Activated naive CD4-positive, alpha-beta T cell treated with anti-CD3 and anti-CD28 coated beads, Interleukin-2, amount 10 ng/mL, durations not matched to agents 7 days and 5 days (primary cell): ENCODE data around the gene ARID5B.
A peak's percentile ranks its signal among the peaks of the same experiment; 100 is the strongest.

Source experiments
- CTCF ChIA-PET: fragments of 350-600 bp; sonication (Branson Sonifier 250); formaldehyde crosslinking; loops from one replicate; lab custom pipeline; 2021; ENCODE audit warnings: antibody characterized with exemption; lab: Charles Lee
- DNase-seq: peaks from one replicate; pipeline ENCODE4 v3.0.0-alpha.2; 2020
- H3K27ac Mint-ChIP-seq: one replicate; pipeline ENCODE4 v1.8.0; 2021; ENCODE audit warnings: mild to moderate bottlenecking, moderate library complexity, mixed read lengths
- H3K27me3 Mint-ChIP-seq: one replicate; pipeline ENCODE4 v1.8.0; 2021; ENCODE audit warnings: mild to moderate bottlenecking, mixed read lengths
- H3K36me3 Mint-ChIP-seq: one replicate; pipeline ENCODE4 v1.8.0; 2021; ENCODE audit warnings: mixed read lengths
- H3K4me1 Mint-ChIP-seq: one replicate; pipeline ENCODE4 v1.8.0; 2021; ENCODE audit warnings: mixed read lengths
- H3K4me3 Mint-ChIP-seq: one replicate; pipeline ENCODE4 v1.8.0; 2021; ENCODE audit warnings: mild to moderate bottlenecking, moderate library complexity, mixed read lengths
- H3K9me3 Mint-ChIP-seq: one replicate; pipeline ENCODE4 v1.8.0; 2021; ENCODE audit warnings: mixed read lengths

The ARID5B gene

DNA sequence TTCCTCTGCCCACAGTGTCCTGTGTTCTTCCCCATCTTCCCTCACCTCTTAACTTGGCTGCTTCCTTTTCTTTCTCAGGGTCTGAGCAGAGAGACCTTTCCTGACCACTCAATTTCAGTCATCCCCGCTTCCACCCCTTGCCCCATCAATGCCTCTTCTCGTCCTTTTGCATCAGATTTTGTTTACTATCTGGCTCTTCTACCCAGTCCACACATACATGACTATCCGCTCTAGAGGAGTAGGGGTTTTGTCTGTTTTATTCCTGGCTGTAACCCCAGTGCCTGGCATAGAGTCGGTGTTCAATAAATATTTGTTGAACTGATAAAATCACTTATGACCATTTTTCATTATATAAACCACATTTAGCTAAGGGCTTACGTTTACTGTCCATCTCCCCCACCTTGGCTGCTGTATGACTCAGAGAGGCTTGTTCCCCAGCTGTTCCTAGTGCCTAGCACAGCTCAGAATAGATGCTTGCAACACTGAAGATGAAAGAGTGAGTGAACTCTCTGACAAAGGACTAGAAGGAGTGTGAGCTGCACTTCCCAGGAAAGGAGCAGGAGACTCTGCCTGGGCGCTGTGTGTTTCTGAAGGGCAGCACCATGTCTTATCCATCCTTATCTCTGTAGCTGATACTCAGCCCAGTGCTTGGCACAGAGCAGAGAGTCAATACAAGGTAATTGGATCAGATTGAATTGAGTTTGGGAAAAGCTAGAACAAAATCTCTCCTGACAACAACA, 21.9 kb downstream of the ARID5B start:
- CTCF ChIA-PET = interaction anchor here (1.0 to 1.2 kb wide), 2 partner anchors 10 to 172 kb away, joined by 3 to 4 read pairs; no protein-coding TSS in a partner anchor
- Mint-ChIP-seq H3K4me3 (no peak overlapping the region), H3K4me1 (peaks cover 41% of the 10 kb centered on the region), H3K36me3 (peaks cover 84% of the 10 kb centered on the region), H3K9me3 (no peaks in the 10 kb centered on the region), H3K27ac (peak overlapping the region; percentile 47), H3K27me3 (no peaks in the 10 kb centered on the region)
- no peak for DNase-seq

DNA sequence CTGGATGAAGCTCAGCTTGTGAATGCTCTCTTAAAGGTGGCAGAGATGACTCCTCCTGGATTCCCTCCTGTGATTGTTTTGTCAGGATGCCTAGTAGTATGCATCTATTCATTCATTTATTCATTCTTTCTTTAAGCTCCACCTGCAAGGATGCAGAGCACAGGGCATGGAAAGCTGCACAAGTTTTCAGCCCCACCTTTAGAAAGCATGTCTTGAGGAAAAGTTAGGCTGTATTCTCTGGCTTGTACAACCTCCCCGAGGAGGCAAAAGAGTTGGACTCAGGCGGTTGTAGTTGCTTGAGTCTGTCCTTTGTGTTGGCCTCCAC, 22.4 kb downstream of the ARID5B start:
- Mint-ChIP-seq H3K36me3 (peaks cover 86% of the 10 kb centered on the region), H3K27me3 (no peaks in the 10 kb centered on the region), H3K9me3 (no peaks in the 10 kb centered on the region), H3K27ac (no peak overlapping the region), H3K4me3 (no peak overlapping the region), H3K4me1 (peaks cover 37% of the 10 kb centered on the region)
- no peak for DNase-seq
- CTCF ChIA-PET = interaction anchor here (1.0 to 1.2 kb wide), 3 partner anchors 10 to 321 kb away, joined by 3 to 4 read pairs (median 3); no protein-coding TSS in a partner anchor

DNA sequence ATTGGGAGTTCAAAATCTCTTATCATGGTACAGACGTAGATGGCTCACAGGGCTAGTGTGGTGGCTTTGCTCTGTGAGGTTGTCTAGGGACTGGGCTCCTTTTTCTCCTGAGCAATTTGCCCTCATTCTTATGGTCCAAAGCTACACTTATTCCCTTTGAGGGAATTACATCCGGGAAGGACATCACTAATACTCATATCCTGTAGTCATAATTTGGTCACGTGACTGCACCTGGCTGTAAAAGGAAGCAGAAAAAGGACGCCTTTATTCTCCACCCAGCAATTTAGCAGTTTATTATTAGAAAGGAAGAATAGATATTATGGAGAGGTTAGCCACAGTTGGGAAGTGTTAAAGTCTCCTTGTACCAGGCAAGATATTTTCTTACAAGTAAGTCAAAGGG, 28.1 kb downstream of the ARID5B start:
- Mint-ChIP-seq H3K36me3 (peaks cover 87% of the 10 kb centered on the region), H3K4me1 (peaks cover 52% of the 10 kb centered on the region), H3K27me3 (no peaks in the 10 kb centered on the region), H3K27ac (no peak overlapping the region), H3K9me3 (peaks cover 3% of the 10 kb centered on the region), H3K4me3 (no peak overlapping the region)
- CTCF ChIA-PET = no interaction called here
- no peak for DNase-seq

DNA sequence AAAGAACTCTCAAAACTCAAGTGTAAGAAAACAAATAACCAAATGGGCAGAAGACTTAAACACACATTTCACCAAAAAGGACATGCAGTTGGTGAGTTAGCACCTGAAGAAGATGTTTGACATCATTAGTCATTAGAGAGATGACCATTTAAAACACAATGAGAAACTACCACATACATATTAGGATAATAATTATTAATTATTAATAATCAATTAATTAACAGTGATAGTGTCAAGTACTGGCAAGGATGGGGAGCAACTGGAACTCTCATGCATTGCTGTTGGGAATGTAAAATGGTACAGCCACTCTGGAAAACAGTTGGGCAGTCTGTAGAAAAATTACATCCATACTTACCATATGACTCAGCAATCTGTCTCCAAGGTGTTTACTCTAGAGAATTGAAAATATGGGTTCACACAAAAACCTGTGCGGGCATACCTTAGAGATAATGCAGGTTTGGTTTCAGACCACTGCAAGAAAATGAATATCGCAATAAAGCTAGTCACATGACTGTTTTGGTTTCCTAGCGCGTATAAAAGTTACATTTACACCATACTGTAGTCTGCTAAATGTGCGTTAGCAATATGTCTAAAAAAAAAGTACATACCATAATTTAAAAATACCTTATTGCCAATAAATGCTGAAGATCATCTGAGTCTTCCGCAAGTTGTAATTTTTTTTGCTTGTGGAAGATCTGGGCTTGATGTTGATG, 30.3 kb downstream of the ARID5B start:
- Mint-ChIP-seq H3K4me3 (no peak overlapping the region), H3K27ac (no peak overlapping the region), H3K27me3 (no peaks in the 10 kb centered on the region), H3K9me3 (peaks cover 3% of the 10 kb centered on the region), H3K36me3 (peaks cover 76% of the 10 kb centered on the region), H3K4me1 (peaks cover 59% of the 10 kb centered on the region)
- DNase-seq = no peak
- CTCF ChIA-PET = interaction anchor here (1.4 kb wide), 1 partner anchor 25 kb away, joined by 4 read pairs; no protein-coding TSS in a partner anchor

GRCh38 chr10:61933859-61934555, 32.5 kb downstream of the ARID5B start:
- CTCF ChIA-PET = interaction anchor here (0.6 to 2.0 kb wide), 6 partner anchors 9 to 333 kb away, joined by 3 to 7 read pairs (median 4); no protein-coding TSS in a partner anchor
- H3K4me3 Mint-ChIP-seq = no peak overlapping the region
- H3K4me1 Mint-ChIP-seq = peaks cover 80% of the 10 kb centered on the region
- H3K36me3 Mint-ChIP-seq = peaks cover 74% of the 10 kb centered on the region
- peaks cover 3% of the 10 kb centered on the region for H3K9me3 Mint-ChIP-seq
- no peak for DNase-seq
- no peaks in the 10 kb centered on the region for H3K27me3 Mint-ChIP-seq
- peak overlapping the region; percentile 90 for H3K27ac Mint-ChIP-seq

DNA sequence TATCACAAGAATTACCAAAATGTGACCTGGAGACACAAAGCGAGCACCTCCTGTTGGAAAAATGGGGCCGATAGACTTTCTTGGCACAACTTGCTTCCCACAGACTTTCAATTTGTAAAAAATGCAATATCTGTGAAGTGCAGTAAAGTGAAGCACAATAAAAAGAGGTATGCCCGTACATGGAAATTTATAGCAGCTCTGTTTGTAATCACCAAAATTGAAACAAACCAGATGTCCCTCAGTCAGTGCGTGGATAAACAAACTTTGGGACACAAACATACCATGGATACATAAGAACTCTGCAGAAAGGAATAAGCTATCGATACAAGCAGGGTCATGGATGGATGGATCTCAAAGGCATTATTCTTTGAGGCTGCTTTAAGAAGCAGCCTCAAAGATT, 33.6 kb downstream of the ARID5B start:
- H3K27me3 Mint-ChIP-seq = no peaks in the 10 kb centered on the region
- DNase-seq = no peak
- CTCF ChIA-PET = interaction anchor here (2.0 kb wide), 1 partner anchor 8 kb away, joined by 7 read pairs; no protein-coding TSS in a partner anchor
- peak overlapping the region; percentile 65 for H3K27ac Mint-ChIP-seq
- peaks cover 80% of the 10 kb centered on the region for H3K4me1 Mint-ChIP-seq
- H3K36me3 Mint-ChIP-seq = peaks cover 73% of the 10 kb centered on the region
- peaks cover 1% of the 10 kb centered on the region for H3K9me3 Mint-ChIP-seq
- no peak overlapping the region for H3K4me3 Mint-ChIP-seq

- Mint-ChIP-seq H3K27me3 (no peaks in the 10 kb centered on the region), H3K9me3 (no peaks in the 10 kb centered on the region), H3K4me1 (peaks cover 86% of the 10 kb centered on the region), H3K4me3 (no peak overlapping the region), H3K27ac (peak overlapping the region; percentile 76), H3K36me3 (peaks cover 76% of the 10 kb centered on the region)
- no peak for DNase-seq
- CTCF ChIA-PET = interaction anchor here (1.2 kb wide), 1 partner anchor 22 kb away, joined by 3 read pairs; no protein-coding TSS in a partner anchor
Measured at GRCh38 chr10:61936770-61937169, 35.3 kb downstream of the ARID5B start.

GRCh38 chr10:61937631-61938351, 36.3 kb downstream of the ARID5B start:
- Mint-ChIP-seq H3K4me3 (peak overlapping the region; percentile 10), H3K9me3 (no peaks in the 10 kb centered on the region), H3K4me1 (peaks cover 86% of the 10 kb centered on the region), H3K27me3 (no peaks in the 10 kb centered on the region), H3K36me3 (peaks cover 72% of the 10 kb centered on the region), H3K27ac (peak overlapping the region; percentile 76)
- no peak for DNase-seq
- CTCF ChIA-PET = interaction anchor here (1.2 to 1.5 kb wide), 4 partner anchors 21 to 35 kb away, joined by 3 to 4 read pairs (median 3); no protein-coding TSS in a partner anchor

- CTCF ChIA-PET = interaction anchor here (0.7 to 1.7 kb wide), 2 partner anchors 41 to 43 kb away, joined by 3 to 6 read pairs; no protein-coding TSS in a partner anchor
- Mint-ChIP-seq H3K9me3 (no peaks in the 10 kb centered on the region), H3K27ac (peak overlapping the region; percentile 60), H3K4me1 (peaks cover 86% of the 10 kb centered on the region), H3K4me3 (no peak overlapping the region), H3K36me3 (peaks cover 74% of the 10 kb centered on the region), H3K27me3 (no peaks in the 10 kb centered on the region)
- no peak for DNase-seq
Measured at GRCh38 chr10:61939902-61940301, 38.4 kb downstream of the ARID5B start.

DNA sequence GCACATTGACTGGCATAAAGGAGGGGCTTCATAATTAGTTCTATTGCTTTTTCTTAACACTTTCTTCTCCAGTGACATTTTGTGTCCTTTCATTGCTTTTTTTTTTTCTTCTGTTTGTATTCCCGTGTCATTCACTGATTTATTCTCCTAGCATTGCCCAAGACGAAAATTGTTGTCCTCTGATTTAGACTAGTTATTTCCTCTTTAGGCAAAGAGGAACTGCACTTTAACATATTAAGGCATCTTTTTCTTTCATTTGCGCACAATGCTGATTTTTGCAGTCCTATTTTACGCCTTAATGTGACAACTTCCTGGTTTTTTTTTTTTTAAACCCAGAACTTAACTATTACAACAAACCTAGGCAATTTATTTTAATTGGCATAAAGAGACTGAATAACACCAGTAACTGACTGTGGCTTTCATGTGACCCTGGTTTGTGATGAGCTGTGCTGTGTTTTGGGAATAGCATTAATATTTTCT, 39.7 kb downstream of the ARID5B start:
- CTCF ChIA-PET = interaction anchor here (0.9 to 1.2 kb wide), 2 partner anchors 20 to 42 kb away, joined by 3 read pairs; no protein-coding TSS in a partner anchor
- H3K9me3 Mint-ChIP-seq = no peaks in the 10 kb centered on the region
- peaks cover 83% of the 10 kb centered on the region for H3K4me1 Mint-ChIP-seq
- H3K27ac Mint-ChIP-seq = peak overlapping the region; percentile 15
- peaks cover 74% of the 10 kb centered on the region for H3K36me3 Mint-ChIP-seq
- no peak for DNase-seq
- no peaks in the 10 kb centered on the region for H3K27me3 Mint-ChIP-seq
- H3K4me3 Mint-ChIP-seq = no peak overlapping the region

DNA sequence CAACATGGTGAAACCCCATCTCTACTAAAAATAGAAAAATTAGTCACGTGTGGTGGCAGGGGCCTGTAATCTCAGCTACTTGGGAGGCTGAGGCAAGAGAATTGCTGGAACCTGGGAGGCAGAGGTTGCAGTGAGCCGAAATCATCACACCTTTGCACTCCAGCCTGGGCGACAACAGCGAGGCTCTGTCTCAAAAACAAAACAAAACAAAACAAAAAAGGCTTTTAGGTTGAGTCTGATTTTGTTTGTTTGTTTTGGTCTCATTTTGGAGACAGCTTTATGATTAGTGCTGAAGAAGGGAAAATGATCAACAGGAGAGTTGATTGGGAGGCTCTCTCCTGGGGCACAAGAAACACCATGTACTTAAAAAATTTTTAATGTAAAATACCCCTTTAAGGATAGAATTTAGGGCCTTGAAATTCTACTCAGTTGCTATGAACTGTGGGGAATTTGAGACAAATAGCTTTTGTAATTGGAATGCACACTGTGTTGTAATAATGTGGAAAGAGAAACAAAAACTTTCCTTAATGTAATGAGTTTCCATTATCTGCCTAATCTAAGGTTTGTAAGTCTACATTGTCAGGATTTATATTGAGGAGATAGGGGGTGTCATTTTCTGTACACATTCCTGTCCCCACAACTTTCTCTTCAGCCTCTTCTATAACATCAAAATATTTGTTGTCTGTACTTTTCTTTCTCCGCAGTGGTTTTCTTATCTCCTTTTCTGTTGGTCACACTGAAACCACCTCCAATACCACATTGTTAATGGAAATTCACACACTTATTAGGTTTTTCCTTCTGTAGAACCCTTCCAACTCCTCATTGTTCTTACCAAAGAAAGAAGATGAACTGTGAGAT, 41.3 kb downstream of the ARID5B start:
- Mint-ChIP-seq H3K9me3 (no peaks in the 10 kb centered on the region), H3K36me3 (peaks cover 77% of the 10 kb centered on the region), H3K27ac (peak overlapping the region; percentile 94), H3K4me3 (peak overlapping the region; percentile 71), H3K4me1 (peaks cover 70% of the 10 kb centered on the region), H3K27me3 (no peaks in the 10 kb centered on the region)
- DNase-seq = no peak
- CTCF ChIA-PET = interaction anchor here (0.6 to 1.9 kb wide), 9 partner anchors 9 to 96 kb away, joined by 3 to 10 read pairs (median 3); no protein-coding TSS in a partner anchor

- Mint-ChIP-seq H3K27ac (peak overlapping the region; percentile 94), H3K36me3 (peaks cover 76% of the 10 kb centered on the region), H3K4me3 (peak overlapping the region; percentile 71), H3K4me1 (peaks cover 60% of the 10 kb centered on the region), H3K27me3 (no peaks in the 10 kb centered on the region), H3K9me3 (no peaks in the 10 kb centered on the region)
- DNase-seq = no peak
- CTCF ChIA-PET = interaction anchor here (0.8 to 1.9 kb wide), 8 partner anchors 10 to 95 kb away, joined by 3 to 10 read pairs (median 3); no protein-coding TSS in a partner anchor
Measured at GRCh38 chr10:61943674-61944378, 42.3 kb downstream of the ARID5B start.
